ENCODE results near the gene MBOAT2.

MBOAT2 gene

GRCh38 chr2:8989536-8990079 lies 13.9 kb downstream of the MBOAT2 start:
- H3K4me2 ChIP-seq (ENCODE audit: low read length), result no peak overlapping the region
- no peak overlapping the region for H3K4ac ChIP-seq (ENCODE audit: low read depth, low read length)
- H3K9ac ChIP-seq (ENCODE audit: low read length), result no peak overlapping the region
- WGBS (ENCODE audit: extremely low coverage, insufficient coverage, low lambda C conversion rate), result no CpG with 5 or more reads among the region's 5 CpGs
- H2BK5ac ChIP-seq (ENCODE audit: low read length), result no peak overlapping the region
- no peak overlapping the region for H3K27ac ChIP-seq (ENCODE audit: low read depth, low read length)
- no peak overlapping the region for H4K5ac ChIP-seq (ENCODE audit: low read length)
- H3K36me3 ChIP-seq (ENCODE audit: control insufficient read depth, insufficient read depth, low read length), result no peaks in the 10 kb centered on the region
- peaks cover 31% of the 10 kb centered on the region for H3K79me1 ChIP-seq (ENCODE audit: low read length)
- no peak overlapping the region for H4K8ac ChIP-seq (ENCODE audit: low read depth, low read length)
- no peak overlapping the region for H2BK15ac ChIP-seq (replicated peaks; ENCODE audit: low read depth)
- H3K79me2 ChIP-seq (ENCODE audit: control insufficient read depth, insufficient read depth, low read length), result peaks cover 54% of the 10 kb centered on the region
- no peaks in the 10 kb centered on the region for H3K27me3 ChIP-seq (ENCODE audit: insufficient read depth, low read length, poor library complexity)
- H3K23ac ChIP-seq (ENCODE audit: low read length), result no peak overlapping the region
- peaks cover 2% of the 10 kb centered on the region for H3K4me1 ChIP-seq (ENCODE audit: control insufficient read depth, low read depth, low read length)
- H3K18ac ChIP-seq (ENCODE audit: low read length), result no peak overlapping the region
- no peak overlapping the region for H2BK120ac ChIP-seq (ENCODE audit: low read depth, low read length)
- no peak for DNase-seq
- H2AK5ac ChIP-seq (ENCODE audit: low read length), result no peak overlapping the region
- no peak overlapping the region for H3K4me3 ChIP-seq (ENCODE audit: low read length)
- H3K56ac ChIP-seq (ENCODE audit: low read length), result no peak overlapping the region

GRCh38 chr2:8987410-8987809 lies 16.1 kb downstream of the MBOAT2 start:
- Histone ChIP-seq H3K9ac (ENCODE audit: low read length) (no peak overlapping the region), H3K27ac (ENCODE audit: low read depth, low read length) (no peak overlapping the region), H3K23ac (ENCODE audit: low read length) (no peak overlapping the region), H3K18ac (ENCODE audit: low read length) (no peak overlapping the region), H3K79me1 (ENCODE audit: low read length) (peaks cover 25% of the 10 kb centered on the region), H2BK5ac (ENCODE audit: low read length) (no peak overlapping the region), H3K4ac (ENCODE audit: low read depth, low read length) (no peak overlapping the region), H3K4me1 (ENCODE audit: control insufficient read depth, low read depth, low read length) (peaks cover 5% of the 10 kb centered on the region), H3K36me3 (ENCODE audit: control insufficient read depth, insufficient read depth, low read length) (no peaks in the 10 kb centered on the region), H2BK15ac (replicated peaks; ENCODE audit: low read depth) (no peak overlapping the region), H3K4me2 (ENCODE audit: low read length) (no peak overlapping the region), H3K4me3 (ENCODE audit: low read length) (no peak overlapping the region), H3K27me3 (ENCODE audit: insufficient read depth, low read length, poor library complexity) (no peaks in the 10 kb centered on the region), H2AK5ac (ENCODE audit: low read length) (no peak overlapping the region), H4K5ac (ENCODE audit: low read length) (no peak overlapping the region), H3K79me2 (ENCODE audit: control insufficient read depth, insufficient read depth, low read length) (peaks cover 47% of the 10 kb centered on the region), H3K56ac (ENCODE audit: low read length) (no peak overlapping the region), H2BK120ac (ENCODE audit: low read depth, low read length) (no peak overlapping the region), H4K8ac (ENCODE audit: low read depth, low read length) (no peak overlapping the region)
- DNase-seq, result no peak
- no CpG with 5 or more reads among the region's 3 CpGs for WGBS (ENCODE audit: extremely low coverage, insufficient coverage, low lambda C conversion rate)

GRCh38 chr2:8986327-8986976 lies 17.0 kb downstream of the MBOAT2 start:
- Histone ChIP-seq H2BK5ac (ENCODE audit: low read length) (no peak overlapping the region), H3K56ac (ENCODE audit: low read length) (no peak overlapping the region), H3K4ac (ENCODE audit: low read depth, low read length) (no peak overlapping the region), H3K79me2 (ENCODE audit: control insufficient read depth, insufficient read depth, low read length) (peaks cover 49% of the 10 kb centered on the region), H4K8ac (ENCODE audit: low read depth, low read length) (no peak overlapping the region), H3K23ac (ENCODE audit: low read length) (no peak overlapping the region), H4K5ac (ENCODE audit: low read length) (no peak overlapping the region), H3K36me3 (ENCODE audit: control insufficient read depth, insufficient read depth, low read length) (no peaks in the 10 kb centered on the region), H3K9ac (ENCODE audit: low read length) (no peak overlapping the region), H2AK5ac (ENCODE audit: low read length) (no peak overlapping the region), H2BK120ac (ENCODE audit: low read depth, low read length) (no peak overlapping the region), H3K4me3 (ENCODE audit: low read length) (no peak overlapping the region), H3K79me1 (ENCODE audit: low read length) (peaks cover 26% of the 10 kb centered on the region), H3K27ac (ENCODE audit: low read depth, low read length) (no peak overlapping the region), H3K18ac (ENCODE audit: low read length) (no peak overlapping the region), H3K27me3 (ENCODE audit: insufficient read depth, low read length, poor library complexity) (no peaks in the 10 kb centered on the region), H3K4me2 (ENCODE audit: low read length) (no peak overlapping the region), H2BK15ac (replicated peaks; ENCODE audit: low read depth) (no peak overlapping the region), H3K4me1 (ENCODE audit: control insufficient read depth, low read depth, low read length) (peaks cover 5% of the 10 kb centered on the region)
- peak; percentile 83 for DNase-seq
- no CpG with 5 or more reads among the region's 11 CpGs for WGBS (ENCODE audit: extremely low coverage, insufficient coverage, low lambda C conversion rate)

- Histone ChIP-seq H3K18ac (ENCODE audit: low read length) (no peak overlapping the region), H4K8ac (ENCODE audit: low read depth, low read length) (no peak overlapping the region), H3K4me1 (ENCODE audit: control insufficient read depth, low read depth, low read length) (peaks cover 5% of the 10 kb centered on the region), H3K4ac (ENCODE audit: low read depth, low read length) (no peak overlapping the region), H3K4me3 (ENCODE audit: low read length) (no peak overlapping the region), H4K5ac (ENCODE audit: low read length) (no peak overlapping the region), H3K23ac (ENCODE audit: low read length) (no peak overlapping the region), H3K79me2 (ENCODE audit: control insufficient read depth, insufficient read depth, low read length) (peaks cover 49% of the 10 kb centered on the region), H3K9ac (ENCODE audit: low read length) (no peak overlapping the region), H3K56ac (ENCODE audit: low read length) (no peak overlapping the region), H2BK5ac (ENCODE audit: low read length) (no peak overlapping the region), H2BK15ac (replicated peaks; ENCODE audit: low read depth) (no peak overlapping the region), H3K79me1 (ENCODE audit: low read length) (peaks cover 28% of the 10 kb centered on the region), H3K4me2 (ENCODE audit: low read length) (no peak overlapping the region), H3K27me3 (ENCODE audit: insufficient read depth, low read length, poor library complexity) (no peaks in the 10 kb centered on the region), H2AK5ac (ENCODE audit: low read length) (no peak overlapping the region), H2BK120ac (ENCODE audit: low read depth, low read length) (no peak overlapping the region), H3K27ac (ENCODE audit: low read depth, low read length) (no peak overlapping the region), H3K36me3 (ENCODE audit: control insufficient read depth, insufficient read depth, low read length) (no peaks in the 10 kb centered on the region)
- no peak for DNase-seq
- WGBS (ENCODE audit: extremely low coverage, insufficient coverage, low lambda C conversion rate), result no CpG with 5 or more reads among the region's 4 CpGs
Observed at GRCh38 chr2:8985561-8986326, 17.7 kb downstream of the MBOAT2 start.

- no peak overlapping the region for H3K4ac ChIP-seq (ENCODE audit: low read depth, low read length)
- no peak overlapping the region for H4K5ac ChIP-seq (ENCODE audit: low read length)
- H3K4me2 ChIP-seq (ENCODE audit: low read length), result no peak overlapping the region
- peaks cover 28% of the 10 kb centered on the region for H3K79me1 ChIP-seq (ENCODE audit: low read length)
- no peak for DNase-seq
- H3K56ac ChIP-seq (ENCODE audit: low read length), result no peak overlapping the region
- peaks cover 7% of the 10 kb centered on the region for H3K4me1 ChIP-seq (ENCODE audit: control insufficient read depth, low read depth, low read length)
- H2AK5ac ChIP-seq (ENCODE audit: low read length), result no peak overlapping the region
- no peak overlapping the region for H3K4me3 ChIP-seq (ENCODE audit: low read length)
- no peak overlapping the region for H3K9ac ChIP-seq (ENCODE audit: low read length)
- no peaks in the 10 kb centered on the region for H3K36me3 ChIP-seq (ENCODE audit: control insufficient read depth, insufficient read depth, low read length)
- H3K18ac ChIP-seq (ENCODE audit: low read length), result no peak overlapping the region
- no peak overlapping the region for H2BK120ac ChIP-seq (ENCODE audit: low read depth, low read length)
- H4K8ac ChIP-seq (ENCODE audit: low read depth, low read length), result no peak overlapping the region
- peaks cover 51% of the 10 kb centered on the region for H3K79me2 ChIP-seq (ENCODE audit: control insufficient read depth, insufficient read depth, low read length)
- H2BK15ac ChIP-seq (replicated peaks; ENCODE audit: low read depth), result no peak overlapping the region
- no peak overlapping the region for H2BK5ac ChIP-seq (ENCODE audit: low read length)
- H3K27me3 ChIP-seq (ENCODE audit: insufficient read depth, low read length, poor library complexity), result no peaks in the 10 kb centered on the region
- no peak overlapping the region for H3K23ac ChIP-seq (ENCODE audit: low read length)
- no CpG with 5 or more reads among the region's 4 CpGs for WGBS (ENCODE audit: extremely low coverage, insufficient coverage, low lambda C conversion rate)
- H3K27ac ChIP-seq (ENCODE audit: low read depth, low read length), result no peak overlapping the region
Observed at GRCh38 chr2:8984855-8985254, 18.6 kb downstream of the MBOAT2 start.

Measured in mesendoderm (in vitro differentiated cells).